Lower leg skin (tissue), 4 donors: ENCODE results near the gene SWAP70. TPM values are rescaled to one million over a fixed set of nuclear protein-coding genes. Genes with fewer than 3 reads are reported as not detected.

ENCODE experiments used
- DNase-seq, 2 donors: peaks; one replicate each; pipeline ENCODE4 v3.0.0-alpha.2; 2019; ENCODE audit warnings: low spot score in 2 of 2
- H3K4me3 ChIP-seq: fragments of 200-600 bp; sonication (generic); 2 replicates; pipeline ENCODE4 v1.5.1; 2017; ENCODE audit warnings: mild to moderate bottlenecking, low read depth; ENCODE audit not compliant: poor library complexity, severe bottlenecking
- CTCF ChIP-seq, 3 donors: fragments of 450-650 bp; IDR thresholded peaks; one replicate each; pipeline ENCODE4 v1.5.1; 2016; ENCODE audit warnings: antibody characterized with exemption in 3 of 3, mild to moderate bottlenecking in 3 of 3, moderate library complexity in 2 of 3
- POLR2A ChIP-seq, 2 donors: fragments of 450-650 bp; IDR thresholded peaks; one replicate each; pipeline ENCODE4 v1.6.1; 2016 to 2017; ENCODE audit warnings: antibody characterized with exemption in 2 of 2, mild to moderate bottlenecking in 1 of 2, moderate library complexity in 1 of 2
- WGBS, 2 donors: methylation state at CpG; one replicate each; pipeline ENCODE4 v1.1.5; 2018; 5-methylcytosine and 5-hydroxymethylcytosine counted together
- intact Hi-C: fragments of 100-400 bp; cut with DNase I; formaldehyde crosslinking; loops from one replicate; pipeline ENCODE4 v1.15.0; 2023; ENCODE audit warnings: low total_unique reads
- total RNA-seq, 4 donors: library from RNA; depleted of rRNA; stranded (reverse); fragments of >200 nt; gene quantifications; one replicate each; pipeline ENCODE4 v1.1.0, GENCODE V29; 2016

Gene SWAP70
- total RNA-seq, 4 donors from 2014 or later: 40.8 to 83.1 (median 56.3) TPM

- TF ChIP-seq POLR2A (IDR thresholded peaks at IDR 0.05) (no peak), CTCF (IDR thresholded peaks at IDR 0.05) (no peak)
- no peak for DNase-seq
- no peak overlapping the region for H3K4me3 ChIP-seq
- 85 to 89% methylated on average over 2 of the region's 2 CpGs for WGBS, 2 donors
- intact Hi-C loops: loop anchor here (10.0 kb wide), 1 partner anchor 47 kb away; no protein-coding TSS in a partner anchor
Measured at GRCh38 chr11:9687711-9688477, 24.0 kb downstream of the SWAP70 start.

- WGBS, 2 donors: 41 to 44% methylated on average over 7 of the region's 7 CpGs
- TF ChIP-seq CTCF (IDR thresholded peaks at IDR 0.05): no peak
- TF ChIP-seq POLR2A (IDR thresholded peaks at IDR 0.05): no peak
- H3K4me3 ChIP-seq: no peak overlapping the region
- DNase-seq: no peak
- intact Hi-C loops: loop anchor here (10.0 kb wide), 1 partner anchor 46 kb away; no protein-coding TSS in a partner anchor
Measured at GRCh38 chr11:9688716-9689511, 25.0 kb downstream of the SWAP70 start.

GRCh38 chr11:9689721-9690120, 25.8 kb downstream of the SWAP70 start:
- no peak overlapping the region for H3K4me3 ChIP-seq

GRCh38 chr11:9691865-9692264, 28.0 kb downstream of the SWAP70 start:
- no peak for DNase-seq
- no peak overlapping the region for H3K4me3 ChIP-seq
- no peak for TF ChIP-seq CTCF (IDR thresholded peaks at IDR 0.05)
- TF ChIP-seq POLR2A (IDR thresholded peaks at IDR 0.05): no peak
- intact Hi-C loops: no loop called here

More at GRCh38 chr11:9689721-9690120, 25.8 kb downstream of the SWAP70 start:
- peak in 1 of 2 donors; percentile 34 for DNase-seq
- 27 to 28% methylated on average over 5 of the region's 5 CpGs for WGBS, 2 donors
- intact Hi-C loops: loop anchor here (10.0 kb wide), 1 partner anchor 45 kb away; no protein-coding TSS in a partner anchor
- TF ChIP-seq CTCF (IDR thresholded peaks at IDR 0.05) (no peak), POLR2A (IDR thresholded peaks at IDR 0.05) (no peak)

GRCh38 chr11:9692691-9693090, 28.8 kb downstream of the SWAP70 start:
- no peak for DNase-seq
- H3K4me3 ChIP-seq: no peak overlapping the region
- 59 to 62% methylated on average over 2 of the region's 2 CpGs for WGBS, 2 donors
- intact Hi-C loops: no loop called here
- TF ChIP-seq POLR2A (IDR thresholded peaks at IDR 0.05) (no peak), CTCF (IDR thresholded peaks at IDR 0.05) (no peak)
